IMR-90 (cell line): ENCODE measurements around the gene GGN. TPM values are rescaled to one million over a fixed set of nuclear protein-coding genes. Genes with fewer than 3 reads are reported as not detected.
"Not testable (repeated sequence)": the region's sequence is repeated elsewhere in the genome, so short reads cannot be mapped to it uniquely, and the experiment has no call there.

Experiments
- ATAC-seq: fragments of 200-7000 bp; cut with Tn5 transposase; 2 replicates; pipeline ENCODE4 v1.9.1; 2020; ENCODE audit warnings: low read depth, mild to moderate bottlenecking, moderate library complexity
- BruUV-seq: library from RNA; stranded (reverse); fragments of 400-500 nt; replicated peaks from 2 replicates; lab custom pipeline; 2021; lab: Mats Ljungman, UMichigan
- CTCF ChIA-PET: fragments of 300-600 bp; formaldehyde crosslinking; extraction: SDS; loops from one replicate; lab custom pipeline; 2021; ENCODE audit warnings: antibody characterized with exemption; lab: Yijun Ruan, JAX
- POLR2A ChIA-PET: fragments of 300-600 bp; sonication (Branson Sonifier 250); formaldehyde crosslinking; loops from one replicate; lab custom pipeline; 2022; ENCODE audit warnings: antibody characterized with exemption; ENCODE audit not compliant: unreplicated experiment; lab: Charles Lee
- DNase-seq: peaks from one replicate; pipeline ENCODE4 v3.0.0; 2013
- H2AFZ ChIP-seq: replicated peaks from 2 replicates; pipeline ENCODE3; 2013; ENCODE audit warnings: low read length, mild to moderate bottlenecking; ENCODE audit not compliant: poor library complexity
- H2AK5ac ChIP-seq: 2 replicates; pipeline ENCODE4 v1.6.1; 2013; ENCODE audit warnings: low read depth, low read length, inconsistent platforms
- H2AK9ac ChIP-seq: replicated peaks from 2 replicates; pipeline ENCODE3; 2013; ENCODE audit warnings: mild to moderate bottlenecking, low read depth, low read length, moderate library complexity; ENCODE audit not compliant: poor library complexity
- H2BK120ac ChIP-seq: 2 replicates; pipeline ENCODE4 v1.6.1; 2013; ENCODE audit warnings: low read depth, low read length, inconsistent platforms
- H2BK15ac ChIP-seq: 3 replicates; pipeline ENCODE4 v1.6.1; 2013; ENCODE audit warnings: low read depth, low read length, inconsistent platforms
- H2BK20ac ChIP-seq: 2 replicates; pipeline ENCODE4 v1.6.1; 2013; ENCODE audit warnings: low read depth, mild to moderate bottlenecking, inconsistent platforms, low read length, moderate library complexity
- H2BK5ac ChIP-seq: 2 replicates; pipeline ENCODE4 v1.6.1; 2013; ENCODE audit warnings: mild to moderate bottlenecking, low read depth, low read length, inconsistent platforms; ENCODE audit not compliant: poor library complexity, severe bottlenecking
- H3K14ac ChIP-seq: replicated peaks from 2 replicates; pipeline ENCODE4 v1.6.1; 2013; ENCODE audit warnings: low read depth, low read length, inconsistent platforms
- H3K18ac ChIP-seq: 2 replicates; pipeline ENCODE4 v1.6.1; 2013; ENCODE audit warnings: low read depth, low read length, control low read depth
- H3K23ac ChIP-seq: 2 replicates; pipeline ENCODE4 v1.6.1; 2013; ENCODE audit warnings: low read depth, low read length, inconsistent platforms
- H3K27ac ChIP-seq: 2 replicates; pipeline ENCODE4 v1.5.1; 2013; ENCODE audit warnings: mild to moderate bottlenecking, control low read depth, low read length; ENCODE audit not compliant: insufficient read depth
- H3K27me3 ChIP-seq: 2 replicates; pipeline ENCODE4 v1.6.1; 2013; ENCODE audit warnings: low read length; ENCODE audit not compliant: control insufficient read depth, insufficient read depth
- H3K36me3 ChIP-seq: 2 replicates; pipeline ENCODE4 v1.6.1; 2013; ENCODE audit warnings: low read length, mixed read lengths; ENCODE audit not compliant: control insufficient read depth, insufficient read depth
- H3K4ac ChIP-seq: 2 replicates; pipeline ENCODE4 v1.6.1; 2013; ENCODE audit warnings: low read depth, low read length, inconsistent platforms
- H3K4me1 ChIP-seq: 2 replicates; pipeline ENCODE4 v1.6.1; 2013; ENCODE audit warnings: low read length, mixed read lengths; ENCODE audit not compliant: control insufficient read depth, insufficient read depth
- H3K4me2 ChIP-seq: 2 replicates; pipeline ENCODE4 v1.6.1; 2013; ENCODE audit warnings: low read depth, mild to moderate bottlenecking, control low read depth, low read length, moderate library complexity
- H3K4me3 ChIP-seq: 2 replicates; pipeline ENCODE4 v1.5.1; 2013; ENCODE audit warnings: low read depth, mild to moderate bottlenecking, control low read depth, low read length, moderate library complexity; ENCODE audit not compliant: insufficient read depth
- H3K56ac ChIP-seq: 2 replicates; pipeline ENCODE4 v1.6.1; 2013; ENCODE audit warnings: low read length, inconsistent platforms; ENCODE audit not compliant: insufficient read depth; ENCODE audit errors: extremely low read depth
- H3K79me1 ChIP-seq, 2 experiments: 2 replicates each; pipeline ENCODE4 v1.6.1; 2013; ENCODE audit warnings: low read length in 2 of 2, inconsistent platforms in 1 of 2, low read depth in 1 of 2
- H3K9ac ChIP-seq: 2 replicates; pipeline ENCODE4 v1.6.1; 2013; ENCODE audit warnings: low read depth, low read length, control low read depth
- H3K9me1 ChIP-seq: 2 replicates; pipeline ENCODE4 v1.6.1; 2013; ENCODE audit warnings: low read length, inconsistent platforms; ENCODE audit not compliant: insufficient read depth
- H3K9me3 ChIP-seq: 2 replicates; pipeline ENCODE4 v1.6.1; 2013; ENCODE audit warnings: low read length; ENCODE audit not compliant: control insufficient read depth, insufficient read depth
- H4K20me1 ChIP-seq: 2 replicates; pipeline ENCODE4 v1.6.1; 2013; ENCODE audit warnings: low read length, inconsistent platforms; ENCODE audit not compliant: insufficient read depth
- H4K5ac ChIP-seq: 2 replicates; pipeline ENCODE4 v1.6.1; 2013; ENCODE audit warnings: mild to moderate bottlenecking, low read depth, low read length, control low read depth
- H4K8ac ChIP-seq, 2 experiments: 2 replicates each; pipeline ENCODE4 v1.6.1; 2013; ENCODE audit warnings: low read depth in 2 of 2, low read length in 2 of 2, control low read depth in 1 of 2, inconsistent platforms in 1 of 2
- H4K91ac ChIP-seq: 2 replicates; pipeline ENCODE4 v1.6.1; 2013; ENCODE audit warnings: low read depth, low read length, inconsistent platforms; ENCODE audit not compliant: insufficient read depth
- CHD1 ChIP-seq: IDR thresholded peaks from 2 replicates; pipeline ENCODE4 v1.6.1; 2012; ENCODE audit warnings: low read depth, low read length, improper control_type of control experiment
- NFE2L2 ChIP-seq: fragments of 150-350 bp; IDR thresholded peaks from 2 replicates; pipeline ENCODE4 v1.6.1; 2016; ENCODE audit warnings: low read depth, mild to moderate bottlenecking, low read length
- WGBS, 2 experiments: methylation state at CpG; one replicate each; pipeline versions ENCODE4 v1.1.5 to v1.1.7; 2013; ENCODE audit warnings: missing lambda C conversion rate in 2 of 2; ENCODE audit not compliant: insufficient read length in 1 of 2; ENCODE audit errors: extremely low coverage in 2 of 2; 5-methylcytosine and 5-hydroxymethylcytosine counted together
- dilution Hi-C: fragments of 300-500 bp; cut with HindIII; formaldehyde crosslinking; loops from one replicate; pipeline ENCODE4 v1.14.3; 2018; ENCODE audit warnings: low sequenced_read_pairs; ENCODE audit not compliant: unreplicated experiment
- in situ Hi-C: fragments of 300-500 bp; cut with MboI; formaldehyde crosslinking; loops from 3 replicates; pipeline ENCODE4 v1.14.3; 2019; ENCODE audit warnings: low sequenced_read_pairs, inconsistent platforms, mixed read lengths
- intact Hi-C: fragments of 100-400 bp; cut with micrococcal nuclease; formaldehyde crosslinking; loops from 2 replicates; pipeline ENCODE4 v1.10.0; 2022
- polyA plus RNA-seq, 3 experiments: library from polyadenylated mRNA; depleted of rRNA; stranded (reverse); fragments of >200 nt; gene quantifications; 2 replicates each; pipeline ENCODE4 v1.2.3, GENCODE V29; 2012; ENCODE audit warnings: low replicate concordance in 1 of 3
- total RNA-seq: library from RNA; depleted of rRNA; stranded (reverse); fragments of >200 nt; gene quantifications from 2 replicates; pipeline ENCODE4 v1.2.3, GENCODE V29; 2012

GGN gene
- total and polyA plus RNA-seq, 2 of the 4 experiments (the other 2 are of a cell fraction): under 0.01 to 0.65 TPM

GRCh38 chr19:38412491-38412890, 24.7 kb upstream of the GGN start:
- H4K8ac ChIP-seq: no peak overlapping the region
- H2AK5ac ChIP-seq: no peak overlapping the region
- H2BK15ac ChIP-seq: no peak overlapping the region
- H3K18ac ChIP-seq: no peak overlapping the region
- H3K4me1 ChIP-seq: no peaks in the 10 kb centered on the region
- TF ChIP-seq CHD1 (no peak), NFE2L2 (no peak)
- no peak overlapping the region for H2BK20ac ChIP-seq
- in situ Hi-C loops: loop anchor here (25.0 kb wide), 1 partner anchor 525 kb away; the partner anchor contains the start of genes MRPS12 and SARS2
- WGBS, 2 experiments: no CpG with 5 or more reads among the region's 8 CpGs
- dilution Hi-C loops: no loop called here
- H3K9me3 ChIP-seq: no peaks in the 10 kb centered on the region
- no peak overlapping the region for H3K9ac ChIP-seq
- DNase-seq (no peak), ATAC-seq (no peak)
- H4K5ac ChIP-seq: no peak overlapping the region
- H2BK5ac ChIP-seq: no peak overlapping the region
- H3K27ac ChIP-seq: no peak overlapping the region
- POLR2A ChIA-PET: no interaction called here
- H4K91ac ChIP-seq: no peak overlapping the region
- H3K79me1 ChIP-seq: no peaks in the 10 kb centered on the region
- H4K20me1 ChIP-seq: no peaks in the 10 kb centered on the region
- intact Hi-C loops: no loop called here
- BruUV-seq: no TSS peak
- no peak overlapping the region for H3K4ac ChIP-seq
- H2AFZ ChIP-seq: no peak overlapping the region
- H2AK9ac ChIP-seq: peak overlapping the region; percentile 16
- H3K36me3 ChIP-seq: no peaks in the 10 kb centered on the region; the same call in 1 of the 2 replicates
- no peak overlapping the region for H3K23ac ChIP-seq
- peaks cover 6% of the 10 kb centered on the region; the same call in 1 of the 2 replicates for H3K27me3 ChIP-seq
- H2BK120ac ChIP-seq: no peak overlapping the region
- no peak overlapping the region for H3K14ac ChIP-seq
- peaks cover 4% of the 10 kb centered on the region; the same call in 1 of the 2 replicates for H3K9me1 ChIP-seq
- no peak overlapping the region for H3K4me3 ChIP-seq
- no peak overlapping the region for H3K56ac ChIP-seq
- H3K4me2 ChIP-seq: no peak overlapping the region
- CTCF ChIA-PET: no interaction called here

GRCh38 chr19:38411898-38412297, 24.1 kb upstream of the GGN start:
- H3K4me3 ChIP-seq, H2AK9ac ChIP-seq, intact Hi-C loops, H3K36me3 ChIP-seq, H3K4me1 ChIP-seq, H3K18ac ChIP-seq, BruUV-seq, CTCF ChIA-PET, POLR2A ChIA-PET, H2BK120ac ChIP-seq, H3K9ac ChIP-seq, H4K5ac ChIP-seq, H3K14ac ChIP-seq, H3K27ac ChIP-seq, H3K9me1 ChIP-seq, H2BK5ac ChIP-seq, H2BK20ac ChIP-seq, H4K20me1 ChIP-seq, H3K9me3 ChIP-seq, H2BK15ac ChIP-seq, H4K91ac ChIP-seq, H2AFZ ChIP-seq, H4K8ac ChIP-seq, H3K56ac ChIP-seq, H2AK5ac ChIP-seq, H3K79me1 ChIP-seq, H3K23ac ChIP-seq, dilution Hi-C loops, H3K4me2 ChIP-seq, DNase-seq, ATAC-seq, H3K4ac ChIP-seq, H3K27me3 ChIP-seq: not testable (repeated sequence)
- WGBS, 2 experiments: 100% methylated on average over 1 of the region's 5 CpGs; no CpG with 5 or more reads in 1 of the 2 experiments
- in situ Hi-C loops: loop anchor here (25.0 kb wide), 1 partner anchor 525 kb away; the partner anchor contains the start of genes MRPS12 and SARS2
